ENCODE results near the gene ATP10A.

The ATP10A gene

DNA sequence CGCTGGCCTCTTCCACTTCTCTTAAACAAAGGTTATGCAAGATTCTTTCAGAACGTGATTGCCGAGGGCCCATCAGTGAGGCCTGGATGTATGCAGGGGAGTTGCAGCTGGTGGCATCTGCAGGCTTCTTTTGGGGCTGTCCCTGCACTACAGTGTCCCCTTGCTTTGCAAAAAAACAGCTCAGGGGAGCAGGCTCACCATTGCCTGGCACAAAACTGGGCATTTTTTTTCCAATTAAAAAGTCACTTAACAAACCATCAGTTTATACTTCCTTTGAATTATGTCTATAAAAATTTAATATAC is 148.6 kb downstream of the ATP10A start:
- ATAC-seq, result no peak
- TF ChIP-seq TOX (CRISPR knock-in tag; IDR thresholded peaks at IDR 0.05; ENCODE audit: borderline replicate concordance) (no peak), ZFP3 (CRISPR knock-in tag; IDR thresholded peaks at IDR 0.05) (no peak), TCF4 (CRISPR knock-in tag; IDR thresholded peaks at IDR 0.05; ENCODE audit: borderline replicate concordance) (no peak), CREB5 (CRISPR knock-in tag; IDR thresholded peaks at IDR 0.05; ENCODE audit: low read depth) (no peak), TSHZ2 (CRISPR knock-in tag; IDR thresholded peaks at IDR 0.05) (no peak), ZNF8 (CRISPR knock-in tag; IDR thresholded peaks at IDR 0.05) (no peak), ISL1 (CRISPR knock-in tag; IDR thresholded peaks at IDR 0.05) (no peak), SNAI2 (CRISPR knock-in tag; IDR thresholded peaks at IDR 0.05) (no peak), CSDC2 (CRISPR knock-in tag; IDR thresholded peaks at IDR 0.05) (no peak), ZNF70 (CRISPR knock-in tag; IDR thresholded peaks at IDR 0.05) (no peak), ZFP30 (CRISPR knock-in tag; IDR thresholded peaks at IDR 0.05) (no peak), ZC3H10 (CRISPR knock-in tag; IDR thresholded peaks at IDR 0.05) (no peak), GLIS3 (CRISPR knock-in tag; IDR thresholded peaks at IDR 0.05) (no peak), ESRRG (CRISPR knock-in tag; IDR thresholded peaks at IDR 0.05) (no peak), POU6F1 (CRISPR knock-in tag; IDR thresholded peaks at IDR 0.05; ENCODE audit: borderline replicate concordance, low read depth) (no peak), BACH2 (CRISPR knock-in tag; IDR thresholded peaks at IDR 0.05; ENCODE audit: borderline replicate concordance) (no peak)
- TF ChIP-seq, protein P1, sequence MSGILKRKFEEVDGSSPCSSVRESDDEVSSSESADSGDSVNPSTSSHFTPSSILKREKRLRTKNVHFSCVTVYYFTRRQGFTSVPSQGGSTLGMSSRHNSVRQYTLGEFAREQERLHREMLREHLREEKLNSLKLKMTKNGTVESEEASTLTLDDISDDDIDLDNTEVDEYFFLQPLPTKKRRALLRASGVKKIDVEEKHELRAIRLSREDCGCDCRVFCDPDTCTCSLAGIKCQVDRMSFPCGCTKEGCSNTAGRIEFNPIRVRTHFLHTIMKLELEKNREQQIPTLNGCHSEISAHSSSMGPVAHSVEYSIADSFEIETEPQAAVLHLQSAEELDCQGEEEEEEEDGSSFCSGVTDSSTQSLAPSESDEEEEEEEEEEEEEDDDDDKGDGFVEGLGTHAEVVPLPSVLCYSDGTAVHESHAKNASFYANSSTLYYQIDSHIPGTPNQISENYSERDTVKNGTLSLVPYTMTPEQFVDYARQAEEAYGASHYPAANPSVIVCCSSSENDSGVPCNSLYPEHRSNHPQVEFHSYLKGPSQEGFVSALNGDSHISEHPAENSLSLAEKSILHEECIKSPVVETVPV (CRISPR knock-in tag; IDR thresholded peaks at IDR 0.05), result no peak

- ATAC-seq, result no peak
- no peak for TF ChIP-seq BACH2 (CRISPR knock-in tag; IDR thresholded peaks at IDR 0.05; ENCODE audit: borderline replicate concordance)
- TF ChIP-seq ZC3H10 (CRISPR knock-in tag; IDR thresholded peaks at IDR 0.05), result no peak
- no peak for TF ChIP-seq ZFP3 (CRISPR knock-in tag; IDR thresholded peaks at IDR 0.05)
- TF ChIP-seq ZNF565 (CRISPR knock-in tag; conservative IDR thresholded peaks at IDR 0.05; ENCODE audit: low read depth), result no peak
Measured at GRCh38 chr15:25713736-25714537, 149.2 kb downstream of the ATP10A start.

DNA sequence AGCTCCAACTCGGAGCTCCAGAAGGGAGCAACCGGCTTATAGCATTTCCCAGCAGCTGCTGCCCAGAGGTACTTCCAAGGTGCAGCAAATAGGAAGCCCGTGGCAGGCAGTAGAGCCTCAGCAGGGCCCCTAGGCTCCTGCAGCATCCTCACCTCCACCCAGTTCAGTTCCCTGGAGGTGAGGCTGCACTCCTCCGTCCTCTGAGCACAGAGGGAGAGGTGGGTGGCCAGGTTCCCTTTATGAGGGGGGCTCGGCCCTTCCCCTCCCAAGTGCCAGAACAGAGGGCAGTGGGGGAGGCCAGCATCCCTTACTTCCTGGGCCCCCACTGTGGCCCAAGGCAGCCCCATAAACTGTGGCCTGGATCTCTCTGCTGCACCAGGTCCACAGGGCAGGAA is 150.2 kb downstream of the ATP10A start:
- no peak for ATAC-seq
- no peak for TF ChIP-seq TOX (CRISPR knock-in tag; IDR thresholded peaks at IDR 0.05; ENCODE audit: borderline replicate concordance)
- no peak for TF ChIP-seq ZNF565 (CRISPR knock-in tag; conservative IDR thresholded peaks at IDR 0.05; ENCODE audit: low read depth)
- TF ChIP-seq PATZ1 (CRISPR knock-in tag; IDR thresholded peaks at IDR 0.05; ENCODE audit: borderline replicate concordance), result no peak
- TF ChIP-seq ZC3H10 (CRISPR knock-in tag; IDR thresholded peaks at IDR 0.05), result no peak
- no peak for TF ChIP-seq SNAI2 (CRISPR knock-in tag; IDR thresholded peaks at IDR 0.05)
- TF ChIP-seq ARNTL (CRISPR knock-in tag; IDR thresholded peaks at IDR 0.05; ENCODE audit: borderline replicate concordance, low read depth), result no peak
- TF ChIP-seq ZFP3 (CRISPR knock-in tag; IDR thresholded peaks at IDR 0.05), result no peak
- no peak for TF ChIP-seq CSDC2 (CRISPR knock-in tag; IDR thresholded peaks at IDR 0.05)
- no peak for TF ChIP-seq TSHZ2 (CRISPR knock-in tag; IDR thresholded peaks at IDR 0.05)
- no peak for TF ChIP-seq ZFP30 (CRISPR knock-in tag; IDR thresholded peaks at IDR 0.05)
- no peak for TF ChIP-seq ISL1 (CRISPR knock-in tag; IDR thresholded peaks at IDR 0.05)
